NCI-H1048 (cell line): ENCODE measurements around the gene CRB1.

Experiments
- DNase-seq: peaks from one replicate; lab custom pipeline; 2025; lab: John Stamatoyannopoulos, UW

CRB1 gene

DNA sequence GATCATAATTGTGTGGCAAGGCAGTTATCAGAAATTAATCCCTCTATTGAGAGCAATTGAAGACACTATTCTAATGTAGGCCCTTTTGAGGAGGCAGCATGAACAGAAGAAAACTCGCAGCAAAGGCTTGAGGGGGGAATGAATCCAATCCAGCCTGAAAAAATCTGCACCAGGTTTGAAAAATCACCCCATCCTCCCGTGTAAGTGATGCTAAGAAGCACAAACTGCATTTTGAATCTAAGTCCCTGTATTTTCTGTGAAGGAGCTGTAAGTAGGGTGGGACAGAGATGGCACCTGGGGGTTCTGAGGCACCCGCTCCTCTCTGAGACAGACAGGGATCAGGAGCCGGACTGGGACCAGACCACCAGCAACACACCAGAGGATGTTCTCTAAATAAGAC, at the start of gene CRB1:
Gene CRB1 (plus strand): TSS at position 241 of the 400 bp plus-strand sequence. CDS start 161 bp downstream, outside the sequence.
- no peak for DNase-seq

DNA sequence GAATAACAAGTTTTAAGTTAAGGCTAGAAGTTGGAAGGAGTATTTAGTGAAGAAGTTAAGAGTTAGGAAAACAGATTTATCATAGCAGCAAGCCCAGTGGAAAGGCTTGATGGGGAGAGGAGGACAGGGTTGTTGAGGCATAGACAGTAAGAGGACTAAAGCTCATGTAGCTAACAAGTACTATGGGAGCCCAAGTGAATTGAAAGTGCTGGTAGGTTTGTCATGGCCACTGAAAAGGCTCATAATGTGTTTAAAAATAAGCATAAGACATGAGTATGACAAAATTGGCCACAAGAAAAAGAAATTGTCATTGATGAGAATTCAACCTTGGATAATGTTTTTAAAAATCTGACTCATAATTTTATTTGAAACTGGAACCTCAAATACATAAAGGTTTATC, 49.2 kb upstream of the CRB1 start:
- DNase-seq: no peak

DNA sequence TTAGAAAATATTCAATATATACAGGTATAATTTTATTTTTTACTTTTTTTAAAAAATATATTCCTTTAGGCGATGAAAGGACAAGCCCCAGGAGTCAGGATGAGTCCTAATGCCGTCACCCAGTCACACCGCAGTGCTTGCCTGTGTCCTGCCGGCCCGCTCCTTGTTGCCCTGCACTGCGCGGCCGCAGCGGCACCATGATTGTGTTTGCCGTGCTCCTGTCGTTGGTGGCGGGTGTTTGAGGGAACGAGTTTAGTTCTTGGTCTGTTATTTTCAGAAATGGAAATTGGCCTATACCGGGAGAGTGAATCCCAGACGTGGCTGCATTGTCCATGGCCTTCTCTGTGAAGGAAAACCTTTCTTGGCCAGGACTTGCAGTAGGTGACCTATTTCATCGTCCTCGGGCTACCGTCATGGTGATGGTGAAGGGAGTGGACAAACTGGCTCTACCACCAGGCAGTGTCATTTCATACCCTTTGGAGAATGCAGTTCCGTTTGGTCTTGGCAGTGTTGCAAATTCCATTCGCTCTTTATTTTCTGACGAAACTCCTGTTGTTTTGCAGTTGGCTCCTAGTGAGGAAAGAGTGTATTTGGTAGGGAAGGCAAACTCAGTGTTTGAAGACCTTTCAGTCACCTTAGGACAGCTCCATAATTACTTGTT, 45.9 kb upstream of the CRB1 start:
- DNase-seq: no peak

DNA sequence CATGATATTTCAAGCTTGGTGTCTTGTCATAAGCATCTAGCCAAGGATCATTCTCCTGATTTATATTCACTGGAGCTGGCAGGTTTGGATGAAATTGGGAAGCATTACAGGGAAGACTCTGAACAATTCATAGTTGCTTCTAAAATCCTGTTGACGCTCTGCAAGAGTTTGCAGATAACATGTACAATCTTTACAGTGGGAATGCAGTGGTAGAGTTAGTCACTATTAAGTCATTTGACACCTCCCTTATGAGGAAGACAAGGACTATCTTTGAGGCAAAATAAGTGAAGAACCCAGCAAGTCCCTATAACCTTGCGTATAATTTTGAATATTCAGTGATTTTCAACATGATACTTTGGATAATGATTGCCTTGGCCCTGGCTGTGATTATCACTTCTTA, 45.3 kb upstream of the CRB1 start:
- no peak for DNase-seq

DNA sequence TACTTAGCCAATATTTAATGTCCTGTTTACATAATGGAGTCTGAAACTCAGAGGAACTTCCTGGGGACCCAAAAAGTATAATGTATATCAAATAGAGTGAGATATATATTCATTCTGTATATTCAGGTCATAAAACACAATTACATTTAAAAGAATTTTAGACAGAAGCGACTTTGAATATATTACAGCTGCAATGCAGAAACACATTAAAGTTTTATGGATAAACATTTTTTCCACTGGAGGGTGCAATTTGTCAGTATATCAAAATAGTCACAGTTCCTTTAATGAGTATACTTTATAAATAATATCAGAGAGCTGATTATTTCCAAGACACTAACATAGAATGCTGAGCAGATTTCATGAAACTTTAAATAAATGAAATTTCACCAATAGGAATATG, 43.9 kb upstream of the CRB1 start:
- DNase-seq: no peak

GRCh38 chr1:197225611-197226010, 42.4 kb upstream of the CRB1 start:
- DNase-seq: no peak

DNA sequence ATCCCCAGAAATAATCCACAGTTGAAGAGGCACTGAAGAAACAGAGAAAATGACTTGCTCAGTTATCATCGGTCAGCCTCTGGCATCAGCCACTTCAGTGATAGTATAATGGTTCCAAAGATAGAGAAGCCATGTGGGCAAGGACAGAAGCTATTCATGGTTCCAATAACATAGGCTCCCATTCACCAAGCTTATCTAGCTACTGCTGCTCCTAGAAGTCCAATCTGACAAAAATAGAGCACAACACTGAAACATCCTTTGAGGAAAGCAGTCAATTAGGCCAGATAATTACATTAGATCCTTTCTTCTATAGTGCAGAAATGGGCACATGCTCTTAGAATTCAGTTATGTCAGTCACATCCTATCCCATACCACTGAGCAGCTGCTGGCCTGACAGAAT, 33.5 kb upstream of the CRB1 start:
- DNase-seq: no peak

DNA sequence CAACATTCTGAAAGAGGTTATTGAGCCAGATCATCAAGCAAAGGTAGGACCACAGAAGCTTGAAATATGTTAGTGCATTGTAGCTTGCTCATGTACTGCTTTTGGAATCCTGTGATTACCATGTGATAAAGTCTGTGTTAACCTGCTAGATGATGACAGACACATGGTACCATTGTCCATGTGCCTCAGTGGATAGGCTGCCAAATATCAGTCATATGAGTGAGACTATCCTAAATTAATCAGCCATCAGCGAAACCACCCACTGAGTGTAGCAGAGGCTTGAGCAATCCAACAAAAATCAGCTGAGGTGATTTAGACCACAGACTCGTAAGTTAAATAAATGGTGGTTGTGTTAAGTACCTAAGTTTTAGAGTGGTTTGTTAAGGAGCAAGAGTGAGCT, 32.7 kb upstream of the CRB1 start:
- no peak for DNase-seq

- DNase-seq: no peak
These were observed 20.6 kb upstream of the CRB1 start for GRCh38 chr1:197247465-197247864.

GRCh38 chr1:197249324-197249723, 18.7 kb upstream of the CRB1 start:
- no peak for DNase-seq

- DNase-seq: no peak
These were observed 17.4 kb upstream of the CRB1 start for GRCh38 chr1:197250616-197251015.

GRCh38 chr1:197252973-197253372, 15.1 kb upstream of the CRB1 start:
- no peak for DNase-seq

- no peak for DNase-seq
These were observed 13.2 kb upstream of the CRB1 start for GRCh38 chr1:197254866-197255265.

DNA sequence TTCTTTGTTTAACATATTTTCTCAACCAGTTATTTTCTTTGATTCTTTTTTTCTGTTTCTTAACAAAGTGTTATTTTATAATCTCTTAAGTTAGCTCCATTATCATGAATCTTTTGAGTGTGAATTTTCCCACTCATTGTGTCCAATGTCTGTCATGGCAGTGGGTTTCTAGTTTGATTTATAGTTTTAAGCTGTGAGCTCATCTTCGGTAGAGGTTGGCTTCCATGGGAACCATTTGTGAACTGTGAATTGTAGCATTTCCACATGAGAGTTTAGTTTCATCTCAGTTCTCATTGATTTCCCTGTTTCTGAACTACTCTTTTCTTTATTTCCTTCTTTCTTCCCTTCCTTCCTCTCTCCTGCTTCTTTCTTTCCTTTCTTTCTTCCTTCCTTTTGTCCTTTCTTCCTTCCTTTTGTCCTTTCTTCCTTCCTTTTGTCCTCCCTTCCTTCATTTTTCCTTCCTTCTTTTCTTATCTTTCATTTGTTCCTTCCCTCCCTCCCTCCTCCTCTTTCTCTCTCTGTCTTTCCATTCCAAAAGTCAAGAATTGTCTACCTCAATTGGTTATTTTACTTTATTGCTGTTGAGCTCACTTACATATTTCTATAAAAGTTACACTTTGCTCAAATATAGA, 3.0 kb upstream of the CRB1 start:
- no peak for DNase-seq

GRCh38 chr1:197269053-197269452, 1.0 kb downstream of the CRB1 start:
- DNase-seq: no peak

- DNase-seq: no peak
These were observed 4.7 kb downstream of the CRB1 start for GRCh38 chr1:197272791-197273190.

- DNase-seq: no peak
These were observed 9.1 kb downstream of the CRB1 start for GRCh38 chr1:197277166-197277565.

GRCh38 chr1:197284325-197284724, 16.3 kb downstream of the CRB1 start:
- DNase-seq: no peak

DNA sequence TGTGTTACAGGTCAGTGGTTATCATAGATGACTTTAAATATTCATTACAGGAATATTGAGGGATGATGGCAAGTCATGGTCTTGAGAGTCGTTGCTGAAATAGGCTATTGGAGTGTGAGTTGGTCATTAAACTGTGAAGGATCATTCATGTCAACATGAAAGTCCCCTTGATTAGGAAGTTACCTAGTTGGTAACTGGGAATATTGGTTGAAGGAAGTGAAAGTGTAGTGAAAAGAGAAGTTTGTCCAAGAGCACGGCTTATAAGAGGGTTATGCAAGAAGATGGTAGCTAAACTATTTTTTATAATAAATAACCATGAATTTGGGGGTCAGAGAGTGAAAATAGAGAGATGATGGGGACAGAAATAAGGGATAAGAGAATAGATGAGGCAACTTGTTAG, 16.9 kb downstream of the CRB1 start:
- DNase-seq: no peak

DNA sequence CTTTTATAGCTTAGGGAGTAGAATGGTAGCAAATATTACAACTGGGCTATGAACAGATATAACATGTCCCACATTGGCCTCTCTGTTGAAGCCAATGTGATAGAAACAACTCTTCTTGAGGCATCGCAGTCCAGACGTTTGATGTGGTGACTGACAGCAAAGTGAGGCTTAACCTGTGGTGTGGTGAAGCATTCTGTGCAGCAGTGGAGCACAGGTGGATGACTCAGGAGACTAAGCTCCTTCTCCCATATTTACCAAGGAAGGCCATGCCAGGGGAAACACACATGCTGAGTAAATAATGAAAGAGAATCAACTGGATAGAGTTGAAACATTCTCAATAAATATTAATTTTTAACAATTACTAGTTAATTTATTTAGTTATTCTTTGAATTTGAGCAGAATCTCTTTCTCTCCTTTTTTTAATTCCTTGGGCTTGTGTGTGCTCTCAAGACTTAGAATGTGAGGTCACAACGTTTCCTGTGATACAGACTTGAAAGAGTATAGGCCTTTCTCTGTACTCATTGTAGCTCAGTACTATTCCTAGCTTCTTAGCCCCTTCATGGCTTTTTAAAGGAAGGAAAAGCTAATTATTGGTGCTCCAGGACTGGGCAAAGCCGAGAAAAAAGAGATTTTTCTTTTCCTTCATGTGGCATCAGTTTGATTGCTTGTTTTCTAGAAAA, 17.6 kb downstream of the CRB1 start:
- no peak for DNase-seq

- DNase-seq: no peak
These were observed 18.6 kb downstream of the CRB1 start for GRCh38 chr1:197286634-197287033.

DNA sequence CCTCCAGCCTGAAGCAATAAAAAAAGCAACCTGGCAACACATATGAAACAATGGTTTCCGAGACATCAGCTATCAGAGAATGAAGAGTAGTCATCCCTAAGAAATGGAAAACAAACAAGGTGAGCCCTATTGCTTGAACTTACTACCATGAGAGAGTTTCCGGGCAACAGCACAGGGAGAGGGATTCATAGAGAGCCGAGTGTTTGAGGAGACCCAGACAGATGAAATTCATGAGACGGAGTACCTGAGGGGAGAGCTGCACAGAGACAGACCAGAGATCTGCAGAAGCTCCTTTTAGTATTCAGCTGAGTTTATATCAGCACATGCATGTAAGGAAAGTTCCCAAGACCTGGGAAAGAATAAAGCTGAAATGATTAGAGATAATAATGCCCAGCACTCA, 19.8 kb downstream of the CRB1 start:
- no peak for DNase-seq

DNA sequence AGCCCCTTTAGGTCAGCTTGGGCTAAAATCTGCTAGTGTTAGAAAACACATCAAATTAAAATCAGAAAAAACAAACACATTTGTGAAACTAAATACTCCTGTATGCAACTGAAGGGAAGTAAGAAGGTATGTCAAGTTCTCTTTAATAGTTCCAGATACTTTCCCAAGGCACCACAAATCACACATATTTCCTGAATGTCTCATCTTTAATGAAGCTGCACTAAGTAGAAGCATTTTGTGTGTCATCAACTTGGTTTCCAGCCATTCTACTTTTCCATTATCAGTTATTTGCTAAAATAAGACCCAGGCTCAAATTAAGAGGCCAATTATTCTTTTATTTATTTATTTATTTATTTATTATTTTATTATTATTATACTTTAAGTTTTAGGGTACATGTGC, 34.7 kb downstream of the CRB1 start:
- DNase-seq: no peak

DNA sequence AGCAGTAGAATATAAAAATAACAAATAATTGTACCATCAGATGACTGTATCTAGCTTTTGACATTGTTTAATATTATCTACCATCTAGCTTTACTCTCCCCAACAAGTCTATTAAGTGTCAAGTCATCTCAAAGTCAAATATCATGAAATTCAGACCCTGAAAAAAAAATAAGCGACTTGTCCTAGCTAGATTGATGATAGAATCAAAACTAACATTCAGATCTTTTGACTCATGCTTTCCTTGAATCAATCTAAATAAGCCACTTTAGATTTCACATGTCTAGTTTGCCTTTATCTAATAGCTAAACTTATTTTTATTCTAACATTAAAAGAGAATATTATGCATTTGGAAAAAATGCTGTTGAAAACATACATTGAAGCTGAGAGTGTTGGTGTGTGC, 35.4 kb downstream of the CRB1 start:
- DNase-seq: no peak
